Measurements from ENCODE around the gene MACROH2A1. TPM values are rescaled to one million over a fixed set of nuclear protein-coding genes. Genes with fewer than 3 reads are reported as not detected.

MACROH2A1 gene
- total and polyA plus RNA-seq, 2 donors (not counting 1 experiment from before 2014, with no cell fraction given), result 95.6 to 191 TPM

GRCh38 chr5:135438636-135439221 is 39.7 kb upstream of the MACROH2A1 start:
- H3K4me1 ChIP-seq (ENCODE audit: control insufficient read depth, extremely low read depth, insufficient read depth, low read length), result peaks cover 22% of the 10 kb centered on the region
- no peak overlapping the region for H2AFZ ChIP-seq (ENCODE audit: low read length)
- H3K36me3 ChIP-seq (ENCODE audit: control insufficient read depth, insufficient read depth, low read length), result no peaks in the 10 kb centered on the region
- H3K4me3 ChIP-seq (replicated peaks in 1 of 4; ENCODE audit: control extremely low read depth in 1 of 4, insufficient read depth in 1 of 4, low read depth in 3 of 4, low read length in 4 of 4), result no peak overlapping the region
- H3K27me3 ChIP-seq (ENCODE audit: control insufficient read depth, insufficient read depth, low read length), result no peaks in the 10 kb centered on the region
- no peaks in the 10 kb centered on the region for H4K20me1 ChIP-seq (ENCODE audit: control insufficient read depth, extremely low read depth, insufficient read depth, low read length)
- H3K9ac ChIP-seq (ENCODE audit: insufficient read depth, low read length), result no peak overlapping the region
- DNase-seq (ENCODE audit: low read depth in 2 of 2), result no peak
- no peak overlapping the region for H3K4me2 ChIP-seq (ENCODE audit: extremely low read depth, insufficient read depth, low read length)
- no peaks in the 10 kb centered on the region for H3K9me3 ChIP-seq (ENCODE audit: control insufficient read depth, insufficient read depth, low read depth, low read length)
- H3K79me2 ChIP-seq (ENCODE audit: control insufficient read depth, insufficient read depth, low read length), result no peaks in the 10 kb centered on the region
- peak overlapping the region; percentile 5 for H3K27ac ChIP-seq (ENCODE audit: insufficient read depth, low read length)
- TF ChIP-seq CTCF (conservative IDR thresholded peaks at IDR 0.05 in 1 of 2, IDR thresholded peaks at IDR 0.05 in 1 of 2; ENCODE audit: low read depth in 1 of 2, low read length in 2 of 2), result no peak
- no peak for TF ChIP-seq EZH2 (IDR thresholded peaks at IDR 0.05; ENCODE audit: low read length, missing control alignments)

GRCh38 chr5:135437796-135438560 is 38.9 kb upstream of the MACROH2A1 start:
- Histone ChIP-seq H3K9me3 (ENCODE audit: control insufficient read depth, insufficient read depth, low read depth, low read length) (no peaks in the 10 kb centered on the region), H2AFZ (ENCODE audit: low read length) (no peak overlapping the region), H3K36me3 (ENCODE audit: control insufficient read depth, insufficient read depth, low read length) (no peaks in the 10 kb centered on the region), H3K27ac (ENCODE audit: insufficient read depth, low read length) (peak overlapping the region; percentile 34), H3K4me2 (ENCODE audit: extremely low read depth, insufficient read depth, low read length) (peak overlapping the region; percentile 19), H4K20me1 (ENCODE audit: control insufficient read depth, extremely low read depth, insufficient read depth, low read length) (no peaks in the 10 kb centered on the region), H3K4me3 (replicated peaks in 1 of 4; ENCODE audit: control extremely low read depth in 1 of 4, insufficient read depth in 1 of 4, low read depth in 3 of 4, low read length in 4 of 4) (no peak overlapping the region), H3K4me1 (ENCODE audit: control insufficient read depth, extremely low read depth, insufficient read depth, low read length) (peaks cover 22% of the 10 kb centered on the region), H3K79me2 (ENCODE audit: control insufficient read depth, insufficient read depth, low read length) (no peaks in the 10 kb centered on the region), H3K27me3 (ENCODE audit: control insufficient read depth, insufficient read depth, low read length) (no peaks in the 10 kb centered on the region), H3K9ac (ENCODE audit: insufficient read depth, low read length) (no peak overlapping the region)
- DNase-seq (ENCODE audit: low read depth in 2 of 2), result peak; percentile 76 to 94
- TF ChIP-seq EZH2 (IDR thresholded peaks at IDR 0.05; ENCODE audit: low read length, missing control alignments) (no peak), CTCF (conservative IDR thresholded peaks at IDR 0.05 in 1 of 2, IDR thresholded peaks at IDR 0.05 in 1 of 2; ENCODE audit: low read depth in 1 of 2, low read length in 2 of 2) (no peak)

GRCh38 chr5:135437422-135437795 is 38.4 kb upstream of the MACROH2A1 start:
- peaks cover 22% of the 10 kb centered on the region for H3K4me1 ChIP-seq (ENCODE audit: control insufficient read depth, extremely low read depth, insufficient read depth, low read length)
- no peaks in the 10 kb centered on the region for H3K79me2 ChIP-seq (ENCODE audit: control insufficient read depth, insufficient read depth, low read length)
- no peak overlapping the region for H3K4me3 ChIP-seq (replicated peaks in 1 of 4; ENCODE audit: control extremely low read depth in 1 of 4, insufficient read depth in 1 of 4, low read depth in 3 of 4, low read length in 4 of 4)
- H4K20me1 ChIP-seq (ENCODE audit: control insufficient read depth, extremely low read depth, insufficient read depth, low read length), result no peaks in the 10 kb centered on the region
- no peak overlapping the region for H3K4me2 ChIP-seq (ENCODE audit: extremely low read depth, insufficient read depth, low read length)
- no peak overlapping the region for H2AFZ ChIP-seq (ENCODE audit: low read length)
- TF ChIP-seq EZH2 (IDR thresholded peaks at IDR 0.05; ENCODE audit: low read length, missing control alignments), result no peak
- no peak for TF ChIP-seq CTCF (conservative IDR thresholded peaks at IDR 0.05 in 1 of 2, IDR thresholded peaks at IDR 0.05 in 1 of 2; ENCODE audit: low read depth in 1 of 2, low read length in 2 of 2)
- no peaks in the 10 kb centered on the region for H3K27me3 ChIP-seq (ENCODE audit: control insufficient read depth, insufficient read depth, low read length)
- no peaks in the 10 kb centered on the region for H3K36me3 ChIP-seq (ENCODE audit: control insufficient read depth, insufficient read depth, low read length)
- no peak overlapping the region for H3K9ac ChIP-seq (ENCODE audit: insufficient read depth, low read length)
- H3K9me3 ChIP-seq (ENCODE audit: control insufficient read depth, insufficient read depth, low read depth, low read length), result no peaks in the 10 kb centered on the region
- peak overlapping the region; percentile 34 for H3K27ac ChIP-seq (ENCODE audit: insufficient read depth, low read length)
- DNase-seq (ENCODE audit: low read depth in 2 of 2), result peak in 1 of 2 donors; percentile 48
